HepG2 (cell line): ENCODE data around the gene ANKZF1. TPM values are rescaled to one million over a fixed set of nuclear protein-coding genes. Genes with fewer than 3 reads are reported as not detected.

ENCODE experiments used
- CBX1 ChIP-seq: IDR thresholded peaks from one replicate; pipeline ENCODE4 v1.6.1; 2016; ENCODE audit warnings: antibody characterized with exemption, low read depth
- DMAP1 ChIP-seq: IDR thresholded peaks from 2 replicates; pipeline ENCODE4 v1.6.1; 2016
- DNMT1 ChIP-seq: sonication (generic); formaldehyde crosslinking; IDR thresholded peaks from 2 replicates; pipeline ENCODE4 v1.5.1; 2020; ENCODE audit warnings: mild to moderate bottlenecking, missing genetic modification reagents
- DNMT3B ChIP-seq: conservative IDR thresholded peaks from 2 replicates; pipeline ENCODE4 v1.6.1; 2016; ENCODE audit warnings: missing biosample characterization, control low read depth
- HMGXB3 ChIP-seq: sonication (generic); formaldehyde crosslinking; IDR thresholded peaks from 2 replicates; pipeline ENCODE4 v1.4.0; 2020; ENCODE audit warnings: missing genetic modification reagents, borderline replicate concordance
- HNRNPL ChIP-seq: fragments of 200-400 bp; formaldehyde crosslinking; IDR thresholded peaks from 2 replicates; pipeline ENCODE4 v1.6.1; 2017; ENCODE audit warnings: mild to moderate bottlenecking, low read depth, low read length
- HOXA3 ChIP-seq: sonication (generic); formaldehyde crosslinking; IDR thresholded peaks from 2 replicates; pipeline ENCODE4 v1.5.0; 2020; ENCODE audit warnings: missing genetic modification reagents
- IKZF4 ChIP-seq: sonication (generic); formaldehyde crosslinking; IDR thresholded peaks from 2 replicates; pipeline ENCODE4 v1.5.1; 2020; ENCODE audit warnings: borderline replicate concordance, mild to moderate bottlenecking, low read depth, missing genetic modification reagents; ENCODE audit errors: not compliant biosample characterization
- KLF6 ChIP-seq: IDR thresholded peaks from 2 replicates; pipeline ENCODE4 v1.8.0; 2016; ENCODE audit warnings: missing biosample characterization, missing genetic modification reagents
- MXI1 ChIP-seq: IDR thresholded peaks from 3 replicates; pipeline ENCODE4 v1.6.1; 2012; ENCODE audit warnings: low read depth, low read length, inconsistent platforms, borderline replicate concordance
- RBM39 ChIP-seq: fragments of 200-400 bp; formaldehyde crosslinking; IDR thresholded peaks from one replicate; pipeline ENCODE4 v1.6.1; 2018; ENCODE audit warnings: antibody characterized with exemption, mild to moderate bottlenecking, low read depth, low read length; ENCODE audit not compliant: poor library complexity, severe bottlenecking
- YEATS4 ChIP-seq: sonication (generic); formaldehyde crosslinking; IDR thresholded peaks from 2 replicates; pipeline ENCODE4 v1.4.0; 2020; ENCODE audit warnings: missing genetic modification reagents, borderline replicate concordance
- ZNF143 ChIP-seq: sonication (generic); formaldehyde crosslinking; IDR thresholded peaks from 2 replicates; pipeline ENCODE4 v1.4.0; 2020; ENCODE audit warnings: missing genetic modification reagents
- ZNF230 ChIP-seq: sonication (generic); formaldehyde crosslinking; IDR thresholded peaks from 2 replicates; pipeline ENCODE4 v1.4.0; 2020; ENCODE audit warnings: mild to moderate bottlenecking, missing genetic modification reagents
- ZNF281 ChIP-seq: sonication (generic); formaldehyde crosslinking; IDR thresholded peaks from 2 replicates; pipeline ENCODE4 v1.4.0; 2020; ENCODE audit warnings: missing genetic modification reagents, borderline replicate concordance
- ZNF33A ChIP-seq: sonication (generic); formaldehyde crosslinking; IDR thresholded peaks from 2 replicates; pipeline ENCODE4 v1.5.1; 2020; ENCODE audit warnings: missing genetic modification reagents, mild to moderate bottlenecking, moderate library complexity, borderline replicate concordance
- ZNF574 ChIP-seq: sonication (generic); formaldehyde crosslinking; IDR thresholded peaks from 2 replicates; pipeline ENCODE4 v1.4.0; 2020; ENCODE audit warnings: missing genetic modification reagents
- ZSCAN22 ChIP-seq: sonication (generic); formaldehyde crosslinking; IDR thresholded peaks from 2 replicates; pipeline ENCODE4 v1.4.0; 2020; ENCODE audit warnings: mild to moderate bottlenecking, missing genetic modification reagents
- ZSCAN31 ChIP-seq: sonication (generic); formaldehyde crosslinking; IDR thresholded peaks from 2 replicates; pipeline ENCODE4 v1.5.0; 2020; ENCODE audit warnings: low read depth, mild to moderate bottlenecking, missing genetic modification reagents
- polyA plus RNA-seq, 8 experiments: library from polyadenylated mRNA; depleted of rRNA in 3 of 8; stranded (reverse) in 7 of 8; unstranded in 1 of 8; fragments of >200 nt; fragmentation: Illumina TruSeq in 4 of 8; extraction: Trizol in 4 of 8; gene quantifications; 2 replicates each; pipeline versions ENCODE4 v1.2.1 to v1.2.3, GENCODE V29; 2011 to 2016; ENCODE audit warnings: low read depth in 4 of 8, missing spikeins in 1 of 8, mixed read lengths in 1 of 8; ENCODE audit not compliant: insufficient read depth in 1 of 8
- total RNA-seq, 5 experiments: library from RNA; depleted of rRNA; stranded (reverse); fragments of >200 nt; fragmentation: Illumina TruSeq; extraction: Trizol; gene quantifications; 2 replicates each; pipeline ENCODE4 v1.2.3, GENCODE V29; 2016; ENCODE audit warnings: low read depth in 1 of 5

Gene ANKZF1
- total and polyA plus RNA-seq, 2 of the 13 experiments (the other 11 are each of a cell fraction or from before 2014, with no cell fraction given) = 25.3 to 128 TPM

- TF ChIP-seq ZNF574 (CRISPR knock-in tag) (peak; percentile 91; the same call in 1 of the 2 replicates), YEATS4 (CRISPR knock-in tag) (peak; percentile 92), ZSCAN31 (peak; percentile 93), RBM39 (peak; percentile 82), MXI1 (peak; percentile 95; the same call in 2 of the 3 replicates), DMAP1 (CRISPR knock-in tag) (no peak; the same call in 1 of the 2 replicates), CBX1 (peak; percentile 26), DNMT1 (peak; percentile 12; the same call in 1 of the 2 replicates), KLF6 (CRISPR knock-in tag) (peak; percentile 94), DNMT3B (CRISPR knock-in tag) (peak; percentile 85; the same call in 1 of the 2 replicates), ZSCAN22 (CRISPR knock-in tag) (no peak), IKZF4 (CRISPR knock-in tag) (no peak), ZNF281 (peak; percentile 78), ZNF143 (CRISPR knock-in tag) (peak; percentile 90), ZNF33A (CRISPR knock-in tag) (no peak), HNRNPL (no peak), HOXA3 (peak; percentile 90), ZNF230 (CRISPR knock-in tag) (no peak), HMGXB3 (CRISPR knock-in tag) (peak; percentile 60; the same call in 1 of the 2 replicates)
Observed at GRCh38 chr2:219279151-219279915, 49.7 kb downstream of the ANKZF1 start, which contains the start of gene DNAJB2 (continued).
